Transverse colon (tissue), 4 donors: ENCODE results near the gene ABCG2.

ENCODE experiments used
- CTCF ChIP-seq, 5 experiments: fragments of 200-600 bp in 3 of 5; fragments of 450-650 bp in 2 of 5; sonication (generic) in 3 of 5; IDR thresholded peaks; 1 replicate in 2 of 5; 2 replicates in 3 of 5; pipeline ENCODE4 v1.5.1; 2016 to 2017; ENCODE audit warnings: antibody characterized with exemption in 5 of 5, inconsistent platforms in 3 of 5, mild to moderate bottlenecking in 2 of 5, moderate library complexity in 1 of 5
- EP300 ChIP-seq: sonication (generic); formaldehyde crosslinking; IDR thresholded peaks from one replicate; pipeline ENCODE4 v1.6.1; 2017; ENCODE audit warnings: antibody characterized with exemption, low read depth
- POLR2A ChIP-seq: fragments of 450-650 bp; IDR thresholded peaks from one replicate; pipeline ENCODE4 v1.6.1; 2016; ENCODE audit warnings: antibody characterized with exemption, mild to moderate bottlenecking, moderate library complexity
- POLR2AphosphoS5 ChIP-seq, 3 donors: sonication (generic); formaldehyde crosslinking; IDR thresholded peaks; one replicate each; pipeline ENCODE4 v1.6.1; 2016; ENCODE audit warnings: antibody characterized with exemption in 3 of 3

GRCh38 chr4:88202443-88202842 lies 44.0 kb upstream of the ABCG2 start:
- no peak for TF ChIP-seq POLR2A
- no peak for TF ChIP-seq CTCF (IDR thresholded peaks at IDR 0.05)
- no peak for TF ChIP-seq EP300
- TF ChIP-seq POLR2AphosphoS5 (IDR thresholded peaks at IDR 0.05), result no peak
